Limb (tissue), 2 donors: ENCODE results near the gene CHST8.
"Not testable (repeated sequence)": the region's sequence is repeated elsewhere in the genome, so short reads cannot be mapped to it uniquely, and the experiment has no call there.

Experiments
- DNase-seq, 2 donors: peaks; one replicate each; pipeline ENCODE4 v3.0.0-alpha.2; 2016; ENCODE audit errors: extremely low spot score in 2 of 2

CHST8 gene

DNA sequence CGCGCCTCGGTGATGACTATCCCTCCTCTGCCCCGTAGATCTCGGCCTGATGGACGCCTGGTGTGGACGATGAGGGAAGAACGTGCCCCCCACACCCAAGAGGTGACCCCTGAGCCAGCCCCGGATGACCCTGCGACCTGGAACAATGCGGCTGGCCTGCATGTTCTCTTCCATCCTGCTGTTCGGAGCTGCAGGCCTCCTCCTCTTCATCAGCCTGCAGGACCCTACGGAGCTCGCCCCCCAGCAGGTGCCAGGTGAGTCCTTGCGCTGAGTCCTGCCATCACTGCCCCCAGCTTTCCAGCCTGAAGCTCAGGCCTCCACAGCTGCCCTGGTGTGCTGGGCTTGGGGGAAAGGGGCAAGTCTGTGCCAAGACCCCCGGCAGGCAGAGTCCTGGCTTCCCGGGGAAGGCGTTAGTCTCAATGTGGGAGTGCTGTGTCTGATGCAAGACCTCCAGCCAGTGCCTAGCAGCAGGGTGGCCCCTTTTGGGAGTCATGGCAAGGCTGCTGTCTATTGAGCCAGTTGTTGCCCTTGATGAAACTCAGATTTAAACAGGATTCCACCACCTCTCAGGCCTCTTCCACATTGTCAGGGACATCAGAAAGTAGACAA is 67.5 kb downstream of the CHST8 start:
- DNase-seq, result no peak

DNA sequence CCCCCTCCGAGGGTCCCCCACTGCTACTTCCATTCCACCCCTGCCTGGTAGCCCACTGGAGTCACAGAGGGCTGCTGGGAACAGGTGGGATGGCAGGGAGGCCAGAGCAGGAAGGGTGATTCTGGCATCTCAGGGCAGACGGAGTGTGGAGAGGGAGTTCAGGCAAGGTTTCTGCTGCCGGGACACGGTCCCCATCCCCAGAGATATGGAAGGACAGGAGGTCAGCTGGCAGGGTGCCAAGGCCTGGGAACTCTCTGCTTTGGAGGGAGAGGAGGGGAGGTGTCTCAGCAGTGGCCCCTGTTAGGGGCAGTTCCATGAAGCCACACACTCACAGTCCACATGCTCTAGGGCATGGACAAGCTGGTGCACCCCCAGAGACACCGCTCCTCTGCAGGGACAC is 68.1 kb downstream of the CHST8 start:
- no peak for DNase-seq

DNA sequence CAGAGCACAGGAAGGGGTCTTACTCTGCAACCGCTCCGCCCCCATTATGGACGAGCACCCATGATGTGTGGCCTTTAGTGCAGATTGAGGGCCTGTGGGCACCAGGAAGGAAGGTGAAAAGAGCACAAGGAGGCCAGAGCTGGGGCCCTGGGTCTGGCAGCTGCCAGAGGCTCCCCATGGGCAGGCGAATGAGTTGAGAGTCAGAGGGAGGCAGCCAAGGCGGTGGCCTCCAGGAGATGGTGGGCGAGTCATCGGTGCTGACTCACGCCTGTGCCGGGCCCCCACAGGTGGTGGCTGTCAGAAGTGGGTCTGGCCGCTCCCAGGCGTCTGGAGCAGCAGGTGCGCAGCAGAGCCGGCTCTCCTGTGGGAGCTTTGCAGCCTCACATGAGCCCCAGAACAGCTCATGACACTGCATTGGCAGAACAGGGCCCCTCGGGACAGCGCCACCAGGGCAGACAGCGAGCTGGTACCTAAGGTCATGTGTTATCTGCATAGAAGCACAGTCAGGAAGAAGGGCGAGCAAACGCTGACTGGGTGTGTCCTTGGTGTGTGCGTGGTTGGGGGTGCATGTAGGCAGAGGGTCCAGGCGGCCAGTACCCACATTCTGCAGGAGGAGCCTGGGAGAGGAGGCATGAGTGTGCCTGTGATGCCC is 68.8 kb downstream of the CHST8 start:
- no peak for DNase-seq

DNA sequence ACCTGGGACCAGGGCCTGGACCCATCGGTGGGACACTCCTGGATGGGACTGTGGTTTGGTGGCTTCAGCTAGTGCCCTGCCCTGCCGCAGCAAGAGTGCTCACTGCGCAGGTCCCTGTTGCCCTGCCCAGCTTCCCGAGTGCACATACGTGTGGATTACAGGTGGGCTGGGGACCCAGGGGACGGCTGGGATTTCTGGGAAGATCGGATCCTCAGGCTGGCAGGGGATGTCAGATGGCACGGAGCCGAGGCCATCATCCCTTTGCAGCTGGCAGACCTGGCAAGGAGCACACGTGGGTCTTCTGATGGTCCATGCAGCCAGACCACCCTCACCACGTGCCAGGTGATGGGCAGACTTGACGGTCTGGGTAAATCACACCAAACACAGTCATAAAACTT is 69.3 kb downstream of the CHST8 start:
- no peak for DNase-seq

DNA sequence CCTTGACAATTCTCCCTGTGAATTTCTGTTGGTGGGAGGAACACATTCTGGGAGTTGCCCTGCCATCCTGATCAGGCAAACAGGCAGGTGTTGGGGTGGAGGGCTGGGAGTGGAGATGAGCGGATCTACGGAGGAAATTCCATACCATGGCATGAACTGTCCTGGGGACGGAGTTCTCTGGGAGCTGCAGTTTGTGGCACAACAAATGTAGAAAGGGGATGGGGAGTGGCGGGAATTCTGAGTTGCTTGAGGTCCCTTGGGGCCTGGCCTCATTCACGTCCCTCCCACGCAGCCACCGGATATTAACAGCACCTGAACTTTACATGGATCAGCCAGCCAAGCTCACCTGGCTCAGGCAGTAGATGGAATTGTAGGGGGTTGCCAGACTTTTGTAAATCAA is 70.0 kb downstream of the CHST8 start:
- no peak for DNase-seq

DNA sequence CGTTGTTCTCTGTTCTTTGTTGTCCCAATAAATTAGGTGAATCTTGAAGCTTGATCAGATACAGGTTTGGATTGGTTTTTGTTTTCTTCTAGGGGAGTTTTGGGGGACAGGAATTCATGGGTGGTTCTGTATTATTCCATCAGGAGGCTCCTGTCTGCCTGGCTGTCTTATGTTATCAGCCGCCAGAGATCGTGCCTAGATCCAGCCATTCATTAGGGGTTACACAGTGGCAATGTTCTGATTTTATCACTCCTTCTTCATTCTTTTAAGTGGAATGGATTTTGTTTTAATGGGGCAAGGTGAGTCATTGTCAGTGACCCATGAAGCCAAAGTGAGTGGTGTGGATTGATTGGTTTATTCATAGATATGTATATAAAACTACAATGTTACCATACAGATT is 71.9 kb downstream of the CHST8 start:
- DNase-seq, result no peak

DNA sequence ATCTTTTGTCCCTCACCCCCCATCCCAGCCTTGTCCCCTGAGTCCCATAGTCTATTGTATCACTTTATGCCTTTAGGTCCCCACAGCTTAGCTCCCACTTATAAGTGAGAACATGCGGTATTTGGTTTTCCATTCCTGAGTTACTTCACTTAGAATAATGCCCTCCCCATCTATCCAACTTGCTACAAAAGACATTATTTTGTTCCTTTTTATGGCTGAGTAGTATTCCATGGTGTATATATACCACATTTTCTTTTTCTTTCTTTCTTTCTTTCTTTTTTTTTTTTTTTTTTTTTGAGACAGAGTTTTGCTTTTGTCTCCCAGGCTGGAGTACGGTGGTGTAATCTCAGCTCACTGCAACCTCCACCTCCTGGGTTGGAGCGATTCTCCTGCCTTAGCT is 73.8 kb downstream of the CHST8 start:
- not testable (repeated sequence) for DNase-seq

DNA sequence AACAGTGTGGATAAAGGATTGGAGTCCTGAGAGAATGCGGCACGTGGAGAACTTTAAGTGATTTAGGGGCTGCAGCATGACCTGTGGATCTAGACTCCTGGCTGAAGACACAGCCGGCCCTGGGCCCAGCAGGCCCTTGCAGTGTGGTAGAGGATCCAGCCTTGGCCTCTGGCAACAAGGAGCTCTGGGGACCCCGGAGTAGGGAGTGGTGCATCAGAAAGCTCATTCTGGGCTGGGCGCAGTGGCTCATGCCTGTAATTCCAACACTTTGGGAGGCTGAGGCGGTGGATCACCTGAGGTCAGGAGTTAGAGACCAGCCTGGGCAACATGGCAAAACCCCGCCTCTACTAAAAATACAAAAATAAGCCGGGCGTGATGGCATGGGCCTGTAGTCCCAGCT is 76.0 kb downstream of the CHST8 start:
- DNase-seq, result no peak

DNA sequence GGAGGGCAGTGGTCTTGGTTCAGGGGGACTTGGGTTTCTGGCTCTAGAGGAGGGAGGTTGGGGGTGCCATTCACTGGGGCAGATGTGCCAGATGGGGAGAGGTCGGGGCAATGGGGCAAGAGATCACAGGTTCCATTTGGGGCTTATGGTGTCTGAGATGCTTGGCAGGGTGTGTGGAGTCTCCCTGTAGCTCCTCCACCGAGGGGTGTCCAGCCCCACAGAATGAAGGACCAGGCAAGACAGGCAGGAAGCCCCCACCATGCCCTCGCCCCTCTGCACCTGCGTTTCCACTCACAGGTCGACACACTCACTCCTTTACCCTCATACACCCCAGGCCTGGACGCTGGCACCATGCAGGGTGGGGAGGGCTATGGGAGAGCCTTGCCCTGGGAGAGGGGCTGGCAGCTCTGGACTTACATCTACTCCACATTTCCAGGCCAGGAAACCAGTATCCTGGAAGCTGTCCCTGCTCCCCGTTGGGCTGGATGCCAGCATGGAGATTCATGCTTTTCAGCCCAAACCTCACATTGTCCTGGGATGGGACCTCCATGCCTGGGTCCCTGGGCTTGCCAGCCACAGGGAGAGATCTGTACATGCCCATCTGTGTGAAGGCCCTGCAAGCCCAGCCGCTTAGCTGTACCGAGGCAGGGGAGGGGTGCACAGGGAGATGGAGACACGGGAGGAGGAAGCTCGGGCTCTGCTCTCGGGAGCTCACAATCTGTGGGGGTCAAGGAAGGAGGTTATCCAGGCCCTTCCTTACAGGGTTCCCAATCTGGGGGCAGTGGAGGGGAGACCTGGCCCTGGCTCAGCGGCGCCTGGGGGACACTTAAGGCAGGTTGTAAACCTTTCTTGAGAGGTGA is 77.1 kb downstream of the CHST8 start:
- DNase-seq, result no peak

DNA sequence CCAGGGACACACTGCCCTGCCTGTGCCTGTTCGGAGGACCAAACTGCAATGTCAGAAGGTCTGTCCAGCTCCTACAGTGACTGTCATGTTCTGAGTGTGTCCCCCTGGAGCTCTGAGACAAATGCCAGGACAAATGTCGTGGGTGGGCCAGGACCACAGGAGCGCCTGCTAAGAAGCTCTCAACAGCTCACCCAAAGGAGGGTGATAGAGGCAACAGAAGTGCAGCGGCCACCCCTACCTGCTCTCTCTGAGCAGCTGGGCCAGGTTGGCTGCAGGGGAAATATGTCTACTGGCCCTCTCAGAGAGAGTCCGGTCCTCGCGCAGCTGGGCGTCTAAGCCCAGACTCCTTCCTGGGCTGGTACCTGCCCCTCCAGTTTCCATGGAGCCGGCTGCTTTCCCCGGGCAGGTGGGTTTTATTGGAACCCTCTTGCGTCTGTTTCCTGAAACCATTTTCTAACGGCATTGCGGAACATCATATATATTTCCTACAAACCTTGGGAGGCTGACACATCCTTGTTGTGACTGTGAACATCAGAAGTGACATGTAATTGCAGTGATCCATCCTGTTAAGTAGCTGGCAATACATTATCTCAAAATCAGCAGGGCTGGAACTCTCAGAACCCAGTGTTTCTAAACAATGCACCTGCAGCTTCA is 78.1 kb downstream of the CHST8 start:
- DNase-seq, result no peak

DNA sequence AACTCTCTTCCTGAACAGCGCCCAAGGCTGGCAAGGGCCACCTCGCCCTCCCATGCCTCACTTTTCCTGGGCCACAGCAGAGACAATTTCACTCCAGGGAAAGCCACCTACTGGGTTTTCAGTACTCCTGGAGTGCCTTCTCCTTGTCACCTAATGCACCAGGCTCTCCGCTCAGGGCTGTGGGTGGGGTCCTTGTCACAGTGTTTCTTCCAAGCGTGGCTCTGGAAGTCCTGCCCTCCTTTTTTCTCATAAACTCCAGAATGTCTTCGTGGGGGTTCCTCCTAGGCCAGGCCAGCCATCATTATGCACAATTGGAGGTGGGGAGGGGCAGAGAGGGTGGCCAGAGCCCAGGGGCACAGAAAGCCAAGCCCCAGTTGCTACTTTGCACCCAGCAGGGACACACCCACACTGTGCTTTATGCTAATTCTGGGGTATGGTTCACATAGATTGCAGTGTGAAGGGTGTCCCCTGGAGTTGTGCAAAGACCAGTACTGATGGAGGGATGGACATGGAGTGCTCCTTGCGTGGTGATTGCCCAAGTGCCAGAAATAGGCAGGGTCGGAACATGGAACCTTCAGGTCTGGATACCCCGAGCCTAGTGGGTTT is 78.8 kb downstream of the CHST8 start:
- no peak for DNase-seq

DNA sequence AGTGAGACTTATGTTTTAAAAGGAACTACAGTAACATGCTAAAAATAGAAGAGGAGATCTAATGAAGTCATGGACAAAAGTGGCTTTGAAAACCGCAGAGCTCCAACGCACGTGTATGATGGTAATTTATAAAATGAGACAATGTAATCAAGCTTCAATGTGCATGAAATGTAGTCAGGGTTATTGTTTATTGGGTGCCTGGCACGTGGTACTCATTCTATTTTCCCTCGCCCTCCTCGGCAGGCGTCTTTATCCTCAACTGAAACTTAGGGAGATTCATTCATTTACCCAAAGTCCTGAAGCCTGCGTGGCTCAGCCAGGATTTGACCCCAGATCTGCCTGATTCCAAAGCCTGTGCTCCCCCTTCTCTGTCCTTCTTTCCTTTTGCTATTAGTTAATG is 79.8 kb downstream of the CHST8 start:
- no peak for DNase-seq

DNA sequence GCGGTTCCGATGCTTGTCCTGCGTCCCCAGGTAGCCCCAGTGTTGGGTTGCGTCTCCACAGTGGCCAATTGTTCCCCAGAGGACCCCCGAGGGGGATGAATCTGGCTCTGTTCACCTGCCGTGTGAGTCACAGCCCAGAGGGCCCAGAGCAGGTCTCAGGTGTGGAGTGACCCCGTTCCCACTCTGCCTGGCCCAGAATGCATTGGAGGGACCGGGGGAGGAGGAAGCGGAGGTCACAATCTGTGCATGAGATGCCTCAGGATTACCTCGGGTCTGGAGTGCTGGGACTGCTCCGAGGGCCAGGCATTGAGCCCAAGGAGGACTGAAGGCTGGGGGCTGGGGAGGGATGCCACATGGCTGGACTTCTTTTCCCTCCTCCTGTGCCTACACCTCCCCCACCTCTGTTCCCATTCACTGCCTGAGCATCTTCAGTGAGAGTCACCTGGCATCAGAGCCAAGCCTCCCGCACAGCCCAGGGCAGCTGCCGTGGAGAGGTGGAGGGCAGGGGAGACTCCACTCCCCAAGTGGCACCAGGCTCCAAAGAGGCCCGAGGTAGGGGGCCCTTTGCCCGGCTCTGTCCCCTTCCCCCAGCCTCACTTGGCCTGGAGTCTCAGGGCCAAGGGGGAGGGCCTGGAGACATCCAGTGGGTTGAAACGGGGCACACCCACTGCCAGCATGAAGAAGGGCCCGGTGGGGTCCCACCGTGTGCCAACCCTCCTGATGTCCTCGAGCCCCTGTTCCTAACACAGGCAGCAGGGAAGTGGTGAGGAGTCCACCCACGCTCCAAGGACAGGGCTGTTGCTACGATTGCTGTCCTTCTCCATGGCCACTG is 81.1 kb downstream of the CHST8 start:
- DNase-seq, result no peak

DNA sequence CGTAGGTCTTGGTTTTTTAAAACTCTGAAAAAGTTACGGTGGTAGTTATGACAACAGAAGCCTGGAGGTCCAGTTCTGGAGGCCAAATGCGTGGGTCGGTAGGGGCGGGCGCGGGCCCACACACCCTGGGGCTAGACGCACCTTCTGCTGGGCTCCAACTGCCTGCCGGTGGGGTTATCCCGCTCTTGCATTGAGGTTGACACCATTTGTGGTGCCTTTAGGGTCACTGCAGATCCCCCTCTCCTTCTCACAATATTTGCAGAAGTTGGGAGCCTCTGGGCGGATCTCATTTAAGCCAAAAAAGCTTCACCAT is 81.6 kb downstream of the CHST8 start:
- no peak for DNase-seq

DNA sequence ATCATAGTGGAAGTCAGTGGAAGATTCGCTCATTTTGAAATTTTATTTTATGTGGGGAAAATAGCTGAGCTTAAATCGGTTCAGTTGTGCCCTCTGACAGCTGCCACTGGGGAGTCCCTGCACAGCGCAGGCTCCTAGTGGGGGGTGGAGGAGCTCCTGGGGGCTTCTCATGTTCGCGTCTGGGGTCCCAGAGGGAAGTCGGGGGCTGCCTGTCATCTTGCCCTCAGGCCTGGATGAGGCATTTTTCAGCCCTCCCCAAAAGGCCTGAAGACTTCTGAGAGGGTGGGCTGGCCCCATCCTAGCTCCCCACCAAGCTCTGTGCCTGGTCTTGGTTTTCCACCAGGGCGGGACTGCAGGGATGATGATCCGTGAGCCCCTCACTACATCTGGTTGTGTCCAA is 82.1 kb downstream of the CHST8 start:
- no peak for DNase-seq

DNA sequence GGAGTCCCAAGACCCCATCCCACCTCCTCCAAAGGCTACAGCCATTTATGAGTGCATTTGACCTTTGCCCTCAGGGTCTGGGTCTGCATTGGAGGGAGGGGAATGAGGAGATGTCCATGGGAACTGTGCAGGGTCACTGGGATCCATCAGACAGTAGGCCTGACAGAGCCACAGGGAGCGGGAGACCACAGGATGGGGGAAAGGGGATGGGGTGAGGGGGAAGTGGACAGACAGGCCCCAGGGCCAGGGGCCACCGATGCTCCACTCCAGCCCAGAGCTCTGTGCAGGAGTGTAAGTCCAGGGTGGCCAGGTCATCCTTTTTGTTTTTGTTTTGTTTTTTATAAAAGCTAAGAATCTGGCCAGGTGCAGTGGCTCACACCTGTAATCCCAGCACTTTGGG is 82.5 kb downstream of the CHST8 start:
- DNase-seq, result no peak

DNA sequence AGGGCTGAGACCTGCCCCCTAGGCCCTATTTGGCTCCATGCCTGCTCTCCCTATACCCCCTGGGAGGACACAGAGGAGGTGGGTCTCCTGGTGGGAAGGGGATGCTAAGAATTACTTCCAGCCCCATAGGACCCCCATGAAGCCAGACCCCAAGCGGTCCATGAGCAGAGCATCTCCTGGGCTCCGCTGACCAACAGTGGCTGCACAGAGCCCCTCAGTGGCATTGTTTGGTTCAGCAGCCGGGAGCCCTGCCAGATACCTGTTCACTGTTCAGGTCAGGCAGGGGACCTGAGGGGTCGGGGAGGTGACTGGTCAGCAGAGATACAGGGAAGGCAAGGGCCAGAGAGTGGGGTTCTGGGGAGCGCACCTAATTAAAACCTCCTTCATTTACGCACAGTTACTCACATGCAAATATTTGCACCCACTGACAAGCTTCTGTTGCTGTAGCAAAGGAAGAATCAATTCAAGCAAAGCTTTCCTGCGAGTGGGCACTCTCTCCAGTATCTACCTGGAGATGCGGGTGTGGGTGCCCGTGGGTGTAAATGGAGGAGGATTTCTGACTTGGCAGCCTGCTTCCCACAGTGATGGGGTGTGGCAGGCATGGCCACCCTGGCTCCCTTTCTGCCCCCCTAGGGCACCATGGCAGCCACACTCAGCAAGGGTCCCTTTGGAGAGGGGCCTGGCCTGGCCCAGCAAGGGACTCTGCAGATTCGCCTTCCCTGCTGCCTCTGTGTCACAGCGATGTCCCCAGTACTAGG is 83.5 kb downstream of the CHST8 start:
- DNase-seq, result no peak

DNA sequence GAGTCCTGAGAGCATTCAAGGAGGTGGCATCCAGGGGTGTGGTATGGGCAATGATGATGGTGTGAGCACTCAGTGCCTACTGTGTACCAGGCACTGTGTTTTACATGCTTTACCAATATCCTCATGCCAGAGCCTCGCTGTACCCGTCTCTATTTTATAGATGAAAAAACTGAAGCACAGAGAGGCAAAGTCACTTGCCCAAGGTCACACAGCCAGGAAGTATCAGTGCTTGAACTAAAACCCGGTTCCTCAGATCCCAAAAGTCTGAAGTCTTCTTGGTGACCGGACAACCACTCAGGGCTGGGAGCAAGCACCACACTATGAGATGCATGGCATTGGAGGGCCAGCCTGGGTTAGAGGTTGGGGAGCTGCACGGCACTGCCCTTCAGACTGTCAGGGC is 84.1 kb downstream of the CHST8 start:
- DNase-seq, result no peak

DNA sequence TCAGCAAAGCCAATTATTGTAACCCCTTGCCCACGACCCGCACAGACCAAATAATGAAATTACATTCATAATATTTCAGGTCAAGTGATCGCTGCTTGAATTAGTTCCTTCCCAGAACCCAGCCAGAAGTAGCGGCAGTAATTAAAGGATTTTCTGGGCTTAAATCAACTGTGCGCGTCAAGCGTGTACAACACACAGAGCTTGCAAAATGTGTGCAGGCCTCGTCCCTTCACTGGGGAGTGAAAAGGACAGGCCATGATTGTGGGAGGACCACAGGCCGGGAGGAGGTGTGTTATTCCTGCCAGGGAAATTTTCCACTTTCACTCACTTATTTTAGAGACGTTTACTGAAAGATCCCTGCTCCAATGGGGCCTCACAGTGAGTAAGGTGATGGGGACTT is 84.9 kb downstream of the CHST8 start:
- DNase-seq, result no peak

DNA sequence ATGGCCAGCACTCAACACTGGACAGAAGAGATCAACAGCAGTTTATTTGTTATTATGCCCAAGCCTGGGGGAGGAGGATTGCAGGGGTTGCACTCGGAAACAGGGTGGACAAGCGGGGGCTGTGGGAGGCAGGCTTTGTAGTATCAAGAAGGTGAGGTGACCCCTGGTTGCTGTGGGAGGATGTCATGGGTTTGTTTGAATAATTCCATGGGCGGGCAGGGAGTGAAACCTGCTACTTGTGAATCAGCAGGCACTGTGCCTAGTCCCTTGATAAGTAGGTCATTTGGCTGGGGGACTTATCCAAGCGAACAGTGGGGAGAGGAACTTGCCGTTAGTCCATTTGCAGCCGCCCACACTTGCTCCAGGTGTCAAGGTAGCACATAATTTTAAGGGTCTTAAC is 90.5 kb downstream of the CHST8 start:
- DNase-seq, result no peak
